IPS-20b (cell line): ENCODE measurements around the gene FBXO10.

Experiments used
- H3K27ac ChIP-seq: one replicate; pipeline ENCODE4 v1.5.1; 2013; ENCODE audit warnings: low read length
- H3K27me3 ChIP-seq: 2 replicates; pipeline ENCODE4 v1.6.1; 2013; ENCODE audit warnings: mild to moderate bottlenecking, low read length, inconsistent platforms; ENCODE audit not compliant: insufficient read depth
- H3K36me3 ChIP-seq: 2 replicates; pipeline ENCODE4 v1.6.1; 2013; ENCODE audit warnings: low read depth, mild to moderate bottlenecking, inconsistent platforms, low read length, moderate library complexity; ENCODE audit not compliant: insufficient read depth
- H3K4me1 ChIP-seq: 2 replicates; pipeline ENCODE4 v1.6.1; 2013; ENCODE audit warnings: mild to moderate bottlenecking, control low read depth, inconsistent platforms, low read length, moderate library complexity; ENCODE audit not compliant: insufficient read depth
- H3K4me3 ChIP-seq: 2 replicates; pipeline ENCODE4 v1.5.1; 2013; ENCODE audit warnings: mild to moderate bottlenecking, low read length, inconsistent platforms
- H3K9ac ChIP-seq: 2 replicates; pipeline ENCODE4 v1.6.1; 2013; ENCODE audit warnings: low read depth, mild to moderate bottlenecking, inconsistent platforms, low read length, moderate library complexity
- H3K9me3 ChIP-seq: 2 replicates; pipeline ENCODE4 v1.6.1; 2013; ENCODE audit warnings: mild to moderate bottlenecking, low read depth, low read length, inconsistent platforms; ENCODE audit not compliant: insufficient read depth

Gene FBXO10

GRCh38 chr9:37563806-37564513, 12.2 kb downstream of the FBXO10 start:
- H3K4me3 ChIP-seq: no peak overlapping the region
- H3K4me1 ChIP-seq: peaks cover 10% of the 10 kb centered on the region; the same call in 1 of the 2 replicates
- no peaks in the 10 kb centered on the region for H3K27me3 ChIP-seq
- peaks cover 17% of the 10 kb centered on the region; the same call in 1 of the 2 replicates for H3K36me3 ChIP-seq
- H3K9me3 ChIP-seq: peaks cover 12% of the 10 kb centered on the region; the same call in 1 of the 2 replicates
- no peak overlapping the region for H3K27ac ChIP-seq
- H3K9ac ChIP-seq: no peak overlapping the region

DNA sequence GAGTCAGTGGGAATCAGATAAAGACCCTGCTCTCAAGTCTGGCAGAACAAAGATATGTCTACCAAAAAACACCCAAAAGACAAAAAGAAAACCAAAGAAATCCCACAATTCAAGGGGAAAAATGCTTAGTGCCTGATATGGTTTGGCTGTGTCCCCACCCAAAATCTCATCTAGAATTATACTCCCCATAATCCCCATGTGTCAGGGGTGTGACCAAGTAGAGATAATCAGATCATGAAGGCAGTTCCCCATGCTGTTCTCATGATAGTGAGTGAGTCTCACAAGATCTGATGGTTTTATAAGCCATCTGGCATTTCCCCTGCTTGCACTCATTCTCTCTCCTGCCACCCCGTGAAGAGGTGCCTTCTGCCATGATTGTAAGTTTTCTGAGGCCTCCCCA, 13.4 kb downstream of the FBXO10 start:
- Histone ChIP-seq H3K27me3 (no peaks in the 10 kb centered on the region), H3K36me3 (peaks cover 13% of the 10 kb centered on the region; the same call in 1 of the 2 replicates), H3K4me3 (no peak overlapping the region), H3K9ac (no peak overlapping the region), H3K9me3 (peaks cover 12% of the 10 kb centered on the region; the same call in 1 of the 2 replicates), H3K27ac (no peak overlapping the region), H3K4me1 (peaks cover 10% of the 10 kb centered on the region; the same call in 1 of the 2 replicates)

DNA sequence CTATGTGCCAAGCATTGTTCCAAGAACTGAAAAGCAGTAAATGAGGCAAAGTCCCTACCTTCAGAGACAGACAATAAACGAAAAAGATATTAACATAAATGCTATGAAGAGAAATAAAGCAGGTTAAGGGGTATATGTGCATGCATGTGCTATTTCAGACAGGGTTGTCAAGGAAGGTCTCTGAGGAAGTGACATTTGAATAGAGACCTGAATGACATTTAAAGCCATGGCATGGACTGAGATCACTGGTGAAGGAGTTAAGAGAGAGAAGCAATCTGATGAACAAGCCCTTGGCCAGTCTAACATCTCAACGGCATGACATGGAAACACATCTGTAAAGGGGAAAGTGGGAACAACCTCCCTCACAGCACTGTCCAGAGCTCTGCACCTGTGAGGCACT, 14.5 kb downstream of the FBXO10 start:
- H3K9me3 ChIP-seq: peaks cover 12% of the 10 kb centered on the region; the same call in 1 of the 2 replicates
- H3K27me3 ChIP-seq: no peaks in the 10 kb centered on the region
- no peak overlapping the region for H3K27ac ChIP-seq
- H3K36me3 ChIP-seq: peaks cover 13% of the 10 kb centered on the region; the same call in 1 of the 2 replicates
- peaks cover 10% of the 10 kb centered on the region; the same call in 1 of the 2 replicates for H3K4me1 ChIP-seq
- no peak overlapping the region for H3K9ac ChIP-seq
- H3K4me3 ChIP-seq: no peak overlapping the region

DNA sequence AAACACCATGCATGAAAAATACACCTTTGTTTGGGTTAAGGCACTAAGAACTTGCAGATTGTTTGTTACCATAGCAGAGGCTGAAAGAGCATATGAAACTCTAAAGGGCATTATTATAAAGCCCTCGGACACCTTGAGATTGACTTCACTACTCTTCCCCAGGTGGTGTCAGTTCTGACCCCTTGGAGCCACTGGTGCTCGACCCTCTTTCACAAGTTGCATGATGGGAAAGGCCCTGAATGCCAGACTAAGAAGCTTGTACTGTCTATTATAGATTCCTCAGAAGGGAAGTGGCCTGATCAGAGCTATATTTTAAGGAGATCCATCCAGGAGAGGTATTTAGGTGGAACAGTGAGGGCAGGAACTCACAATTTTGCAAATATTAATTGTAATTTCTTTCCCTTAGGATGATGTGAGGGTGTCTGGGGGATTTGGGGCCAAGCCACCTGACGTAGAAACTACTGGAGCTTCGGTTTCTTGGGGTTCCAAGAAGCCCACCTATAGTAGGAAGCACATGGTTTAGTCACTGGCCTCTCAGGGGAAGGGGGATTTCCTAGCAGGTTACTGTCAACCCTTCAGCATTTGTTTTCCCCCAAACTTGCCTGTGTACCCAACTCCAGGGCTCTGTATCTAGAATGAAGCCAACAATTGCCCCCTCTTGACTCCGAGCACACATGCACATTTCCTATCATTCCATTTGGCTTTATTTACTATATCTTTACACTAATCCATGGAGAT, 16.2 kb downstream of the FBXO10 start:
- Histone ChIP-seq H3K9me3 (peaks cover 12% of the 10 kb centered on the region; the same call in 1 of the 2 replicates), H3K36me3 (peaks cover 13% of the 10 kb centered on the region; the same call in 1 of the 2 replicates), H3K9ac (no peak overlapping the region), H3K4me3 (no peak overlapping the region), H3K4me1 (peaks cover 5% of the 10 kb centered on the region; the same call in 1 of the 2 replicates), H3K27me3 (no peaks in the 10 kb centered on the region), H3K27ac (no peak overlapping the region)

- peaks cover 6% of the 10 kb centered on the region; the same call in 1 of the 2 replicates for H3K9me3 ChIP-seq
- H3K36me3 ChIP-seq: peaks cover 7% of the 10 kb centered on the region; the same call in 1 of the 2 replicates
- no peak overlapping the region for H3K4me3 ChIP-seq
- H3K4me1 ChIP-seq: peaks cover 5% of the 10 kb centered on the region; the same call in 1 of the 2 replicates
- H3K27me3 ChIP-seq: no peaks in the 10 kb centered on the region
- no peak overlapping the region for H3K9ac ChIP-seq
- no peak overlapping the region for H3K27ac ChIP-seq
These were observed 17.1 kb downstream of the FBXO10 start for GRCh38 chr9:37559125-37559524.

DNA sequence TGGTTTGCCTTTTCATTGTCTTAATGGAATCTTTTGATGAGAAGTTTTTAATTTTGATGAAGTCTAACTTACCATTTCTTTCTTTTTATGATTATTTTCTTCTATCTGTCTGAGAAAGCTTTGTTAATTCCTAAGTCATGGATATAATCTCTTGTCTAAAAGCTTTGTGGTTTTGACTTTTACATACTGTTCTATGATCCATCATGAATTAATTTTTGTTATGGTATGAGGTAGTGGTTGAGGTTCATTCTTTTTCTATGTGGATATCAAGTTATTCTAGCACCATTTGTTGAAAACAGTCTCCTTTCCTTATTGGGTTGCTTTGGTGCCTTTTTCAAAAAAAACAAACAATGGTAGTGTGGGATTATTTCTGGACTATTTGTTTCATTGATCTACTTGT, 20.4 kb downstream of the FBXO10 start:
- no peak overlapping the region for H3K4me3 ChIP-seq
- no peaks in the 10 kb centered on the region for H3K27me3 ChIP-seq
- no peaks in the 10 kb centered on the region for H3K9me3 ChIP-seq
- H3K27ac ChIP-seq: no peak overlapping the region
- no peak overlapping the region for H3K9ac ChIP-seq
- H3K36me3 ChIP-seq: no peaks in the 10 kb centered on the region
- peaks cover 5% of the 10 kb centered on the region; the same call in 1 of the 2 replicates for H3K4me1 ChIP-seq

DNA sequence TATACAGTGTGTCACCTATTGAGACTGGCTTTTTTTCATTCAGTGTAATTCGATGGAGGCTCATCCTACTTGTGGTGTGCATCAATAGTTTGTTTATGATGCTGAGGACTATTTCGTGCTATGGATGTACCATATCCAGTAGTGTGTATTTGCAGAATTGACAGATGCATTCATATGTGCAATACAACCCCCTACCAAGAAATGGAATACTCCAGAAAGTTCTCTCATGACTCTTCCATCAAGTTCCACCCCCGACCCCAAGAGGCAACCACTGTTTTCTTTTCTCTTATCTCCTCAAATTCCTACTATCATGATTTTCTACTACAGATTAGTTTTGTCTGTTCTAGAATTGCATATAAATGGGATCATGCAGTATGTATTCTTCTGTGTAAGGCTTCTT, 21.9 kb downstream of the FBXO10 start:
- Histone ChIP-seq H3K9me3 (no peaks in the 10 kb centered on the region), H3K4me3 (no peak overlapping the region), H3K9ac (no peak overlapping the region), H3K27me3 (no peaks in the 10 kb centered on the region), H3K4me1 (peaks cover 3% of the 10 kb centered on the region; the same call in 1 of the 2 replicates), H3K27ac (no peak overlapping the region), H3K36me3 (no peaks in the 10 kb centered on the region)

GRCh38 chr9:37551888-37552287, 24.3 kb downstream of the FBXO10 start:
- Histone ChIP-seq H3K27me3 (no peaks in the 10 kb centered on the region), H3K27ac (no peak overlapping the region), H3K9me3 (no peaks in the 10 kb centered on the region), H3K36me3 (no peaks in the 10 kb centered on the region), H3K4me1 (no peaks in the 10 kb centered on the region), H3K4me3 (no peak overlapping the region), H3K9ac (no peak overlapping the region)

GRCh38 chr9:37551468-37551867, 24.7 kb downstream of the FBXO10 start:
- H3K9ac ChIP-seq: no peak overlapping the region
- H3K4me1 ChIP-seq: no peaks in the 10 kb centered on the region
- no peak overlapping the region for H3K4me3 ChIP-seq
- H3K27me3 ChIP-seq: no peaks in the 10 kb centered on the region
- no peak overlapping the region for H3K27ac ChIP-seq
- no peaks in the 10 kb centered on the region for H3K36me3 ChIP-seq
- no peaks in the 10 kb centered on the region for H3K9me3 ChIP-seq

DNA sequence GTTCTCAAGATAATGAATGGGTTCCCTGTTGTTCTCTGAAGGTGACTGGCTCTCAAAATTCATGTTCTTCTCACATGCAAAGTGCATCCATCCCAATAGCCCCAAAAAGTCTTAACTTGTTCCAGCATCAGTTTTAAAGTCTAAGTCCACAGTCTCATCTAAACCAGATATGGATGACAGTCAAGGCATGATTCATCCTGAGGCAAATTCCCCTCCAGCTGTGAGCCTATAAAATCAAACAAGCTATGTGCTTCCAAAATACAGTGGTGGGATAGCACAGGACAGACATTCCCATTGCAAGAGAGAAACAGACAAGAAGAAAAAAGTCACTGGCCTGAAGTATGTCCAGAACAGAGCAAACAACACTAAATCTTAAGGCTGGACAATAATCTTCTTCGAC, 25.4 kb downstream of the FBXO10 start:
- no peak overlapping the region for H3K27ac ChIP-seq
- no peaks in the 10 kb centered on the region for H3K36me3 ChIP-seq
- no peaks in the 10 kb centered on the region for H3K9me3 ChIP-seq
- H3K27me3 ChIP-seq: no peaks in the 10 kb centered on the region
- no peak overlapping the region for H3K4me3 ChIP-seq
- H3K4me1 ChIP-seq: no peaks in the 10 kb centered on the region
- H3K9ac ChIP-seq: no peak overlapping the region

DNA sequence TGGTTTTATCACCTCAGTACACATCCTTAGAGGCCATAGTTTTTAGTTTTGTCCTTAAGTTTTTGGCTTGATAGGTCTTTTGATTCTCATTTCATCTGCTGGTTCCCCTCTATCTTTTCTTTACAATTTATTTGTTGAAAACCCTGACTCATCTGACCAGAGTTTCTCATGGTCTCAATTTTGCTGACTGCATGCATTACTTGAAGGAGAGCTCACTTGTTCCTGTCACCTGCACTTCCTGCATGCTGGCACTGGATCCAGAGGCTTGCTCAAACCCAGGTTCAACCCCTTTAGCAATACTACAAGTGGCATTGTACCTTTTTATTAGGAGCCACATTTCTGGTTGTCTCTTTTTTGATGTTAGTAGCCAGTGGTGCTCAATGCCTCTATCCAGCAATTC, 26.7 kb downstream of the FBXO10 start:
- no peaks in the 10 kb centered on the region for H3K4me1 ChIP-seq
- no peaks in the 10 kb centered on the region for H3K36me3 ChIP-seq
- no peaks in the 10 kb centered on the region for H3K9me3 ChIP-seq
- no peaks in the 10 kb centered on the region for H3K27me3 ChIP-seq
- no peak overlapping the region for H3K27ac ChIP-seq
- 0 out of 2 replicates have a peak overlapping the region, but pooled peaks have one; percentile 20 for H3K9ac ChIP-seq
- H3K4me3 ChIP-seq: no peak overlapping the region
